ENCODE measurements around the gene SBNO2. TPM values are rescaled to one million over a fixed set of nuclear protein-coding genes. Genes with fewer than 3 reads are reported as not detected.

The SBNO2 gene
- total RNA-seq, 6 donors from 2014 or later, result 44.8 to 159 (median 106) TPM

DNA sequence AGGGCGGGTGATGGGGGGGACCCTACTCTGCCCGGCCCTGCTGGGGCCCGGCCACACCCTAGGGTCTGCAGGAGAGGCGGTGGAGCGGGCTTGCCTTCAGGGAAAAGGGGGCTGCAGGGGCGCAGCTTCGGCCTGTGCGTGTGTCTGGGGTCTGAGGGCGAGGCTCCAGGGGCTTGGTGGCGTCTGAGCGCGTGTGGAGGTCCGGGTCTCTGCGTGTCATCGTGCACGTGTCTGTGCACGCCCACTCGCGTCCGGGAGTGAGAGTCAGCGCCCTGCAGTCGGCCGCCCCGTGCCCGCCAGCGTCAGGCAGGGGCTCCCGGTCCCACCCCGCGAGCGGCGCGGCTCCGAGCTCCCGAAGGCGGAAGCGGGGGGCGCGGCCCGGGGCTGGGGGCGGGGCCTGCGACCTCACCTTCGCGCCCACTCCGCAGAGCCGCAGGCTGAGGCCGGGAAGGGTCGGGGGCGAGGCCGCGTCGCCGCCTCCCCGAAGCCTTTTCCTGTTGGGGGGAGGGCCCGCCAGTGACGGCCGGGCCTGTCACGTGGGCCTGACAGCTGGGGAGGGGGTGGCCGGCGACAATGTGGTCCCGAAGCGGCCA lies 107.2 kb downstream of the SBNO2 start, which contains the start of gene ARHGAP45:
Gene ARHGAP45 (plus strand): TSS at position 420 of the 593 bp plus-strand sequence. CDS start 239 bp downstream, outside the sequence.
- peaks cover 0 to 7% (median 3%) of the 10 kb centered on the region in 4 donors for H3K36me3 ChIP-seq
- WGBS, 2 donors, result 19% methylated on average over 12 of the region's 61 CpGs; no CpG with 5 or more reads in 1 of the 2 donors
- H3K27me3 ChIP-seq, result peaks cover 0 to 9% (median 0%) of the 10 kb centered on the region in 4 donors
- ATAC-seq (ENCODE audit: low FRiP score in 2 of 2), result peak in 1 of 2 donors; percentile 4
- H3K27ac ChIP-seq, result peak within 1 kb of the TSS; percentile 80 to 96 (median 90)
- TF ChIP-seq POLR2A (IDR thresholded peaks at IDR 0.05) (peak in 1 of 4 donors; percentile 60), POLR2AphosphoS5 (IDR thresholded peaks at IDR 0.05) (peak in 1 of 2 donors; percentile 39), EP300 (IDR thresholded peaks at IDR 0.05) (no peak)
- TF ChIP-seq, protein P1, sequence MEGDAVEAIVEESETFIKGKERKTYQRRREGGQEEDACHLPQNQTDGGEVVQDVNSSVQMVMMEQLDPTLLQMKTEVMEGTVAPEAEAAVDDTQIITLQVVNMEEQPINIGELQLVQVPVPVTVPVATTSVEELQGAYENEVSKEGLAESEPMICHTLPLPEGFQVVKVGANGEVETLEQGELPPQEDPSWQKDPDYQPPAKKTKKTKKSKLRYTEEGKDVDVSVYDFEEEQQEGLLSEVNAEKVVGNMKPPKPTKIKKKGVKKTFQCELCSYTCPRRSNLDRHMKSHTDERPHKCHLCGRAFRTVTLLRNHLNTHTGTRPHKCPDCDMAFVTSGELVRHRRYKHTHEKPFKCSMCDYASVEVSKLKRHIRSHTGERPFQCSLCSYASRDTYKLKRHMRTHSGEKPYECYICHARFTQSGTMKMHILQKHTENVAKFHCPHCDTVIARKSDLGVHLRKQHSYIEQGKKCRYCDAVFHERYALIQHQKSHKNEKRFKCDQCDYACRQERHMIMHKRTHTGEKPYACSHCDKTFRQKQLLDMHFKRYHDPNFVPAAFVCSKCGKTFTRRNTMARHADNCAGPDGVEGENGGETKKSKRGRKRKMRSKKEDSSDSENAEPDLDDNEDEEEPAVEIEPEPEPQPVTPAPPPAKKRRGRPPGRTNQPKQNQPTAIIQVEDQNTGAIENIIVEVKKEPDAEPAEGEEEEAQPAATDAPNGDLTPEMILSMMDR (IDR thresholded peaks at IDR 0.05), result no peak
- H3K4me3 ChIP-seq, result peak within 1 kb of the TSS; percentile 48 to 75 (median 62)
- H3K4me1 ChIP-seq, result peaks cover 64 to 86% (median 72%) of the 10 kb centered on the region in 4 donors
- no peaks in the 10 kb centered on the region for H3K9me3 ChIP-seq
- peak; percentile 69 to 94 for DNase-seq

DNA sequence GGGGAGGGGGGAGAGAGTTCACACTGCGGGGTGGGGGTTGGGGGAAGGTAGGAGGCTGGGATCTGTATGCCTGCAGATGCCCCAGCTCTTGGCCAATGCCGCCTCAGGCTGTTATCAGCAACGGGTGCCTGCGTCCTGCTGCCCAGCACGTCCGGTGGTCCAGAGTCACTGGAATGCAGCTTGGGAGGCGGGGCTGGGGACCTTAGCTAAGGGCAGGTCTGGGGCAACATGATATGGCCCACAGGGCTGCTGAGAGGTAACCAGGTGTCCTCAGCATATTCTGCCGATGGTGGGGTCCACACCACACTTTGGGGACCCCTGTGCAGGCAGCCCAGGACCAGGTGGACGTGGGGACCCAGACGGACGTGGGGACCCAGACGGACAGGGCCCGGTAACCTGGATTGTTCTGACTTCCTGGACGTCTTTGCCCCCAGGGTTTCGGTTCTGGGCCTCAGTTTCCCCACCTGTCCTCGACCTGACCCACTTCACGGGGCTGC lies 107.8 kb downstream of the SBNO2 start:
- DNase-seq (peak in 1 of 2 donors; percentile 68), ATAC-seq (ENCODE audit: low FRiP score in 2 of 2) (no peak)
- 31% methylated on average over 13 of the region's 17 CpGs; no CpG with 5 or more reads in 1 of the 2 donors for WGBS, 2 donors
- H3K36me3 ChIP-seq, result peaks cover 0 to 7% (median 3%) of the 10 kb centered on the region in 4 donors
- H3K27ac ChIP-seq, result peak overlapping the region; percentile 80 to 96 (median 90)
- H3K4me1 ChIP-seq, result peaks cover 61 to 81% (median 72%) of the 10 kb centered on the region in 4 donors
- H3K27me3 ChIP-seq, result peaks cover 0 to 9% (median 0%) of the 10 kb centered on the region in 4 donors
- H3K4me3 ChIP-seq, result peak overlapping the region; percentile 31 to 75 (median 62)
- TF ChIP-seq, protein P1 (IDR thresholded peaks at IDR 0.05), result no peak
- TF ChIP-seq EP300 (IDR thresholded peaks at IDR 0.05) (no peak), POLR2A (IDR thresholded peaks at IDR 0.05) (no peak), POLR2AphosphoS5 (IDR thresholded peaks at IDR 0.05) (no peak)
- H3K9me3 ChIP-seq, result no peaks in the 10 kb centered on the region

DNA sequence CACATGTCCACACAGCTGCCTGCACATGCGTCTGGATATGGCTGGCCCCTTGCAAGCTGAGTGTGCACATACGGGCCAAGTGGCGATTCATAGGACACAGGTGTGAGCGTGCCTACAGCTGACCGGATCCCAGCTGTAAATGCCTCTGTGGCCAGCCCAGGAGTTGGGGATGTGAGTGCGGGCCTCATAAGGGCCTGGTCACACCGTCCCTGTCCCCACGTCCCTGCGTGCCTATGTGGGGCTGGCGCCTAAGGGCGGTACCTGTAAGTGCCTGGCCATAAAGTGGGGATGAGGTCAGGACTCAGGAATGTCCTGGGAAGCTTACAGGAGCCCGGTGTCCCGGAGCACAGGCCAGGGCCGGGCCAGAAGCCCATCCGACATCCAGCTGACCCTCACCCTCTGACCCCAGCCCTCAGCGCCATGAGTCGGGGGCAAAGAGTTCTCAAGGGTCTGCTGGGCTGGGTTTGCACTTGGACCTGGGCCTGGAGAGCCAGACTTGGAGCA lies 108.4 kb downstream of the SBNO2 start:
- ATAC-seq (ENCODE audit: low FRiP score in 2 of 2) (peak; percentile 1 to 82), DNase-seq (peak; percentile 79 to 83)
- Histone ChIP-seq H3K9me3 (no peaks in the 10 kb centered on the region), H3K36me3 (peaks cover 0 to 3% (median 1%) of the 10 kb centered on the region in 4 donors), H3K27me3 (peaks cover 0 to 4% (median 0%) of the 10 kb centered on the region in 4 donors), H3K4me1 (peaks cover 56 to 75% (median 68%) of the 10 kb centered on the region in 4 donors), H3K4me3 (peak overlapping the region in 3 of 4 donors; percentile 57 to 75 (median 68)), H3K27ac (peak overlapping the region; percentile 80 to 96 (median 90))
- TF ChIP-seq POLR2A (IDR thresholded peaks at IDR 0.05) (no peak), POLR2AphosphoS5 (IDR thresholded peaks at IDR 0.05) (no peak), EP300 (IDR thresholded peaks at IDR 0.05) (no peak)
- TF ChIP-seq, protein P1 (IDR thresholded peaks at IDR 0.05), result no peak
- WGBS, 2 donors, result 46 to 60% methylated on average over 1 to 11 of the region's 17 CpGs

DNA sequence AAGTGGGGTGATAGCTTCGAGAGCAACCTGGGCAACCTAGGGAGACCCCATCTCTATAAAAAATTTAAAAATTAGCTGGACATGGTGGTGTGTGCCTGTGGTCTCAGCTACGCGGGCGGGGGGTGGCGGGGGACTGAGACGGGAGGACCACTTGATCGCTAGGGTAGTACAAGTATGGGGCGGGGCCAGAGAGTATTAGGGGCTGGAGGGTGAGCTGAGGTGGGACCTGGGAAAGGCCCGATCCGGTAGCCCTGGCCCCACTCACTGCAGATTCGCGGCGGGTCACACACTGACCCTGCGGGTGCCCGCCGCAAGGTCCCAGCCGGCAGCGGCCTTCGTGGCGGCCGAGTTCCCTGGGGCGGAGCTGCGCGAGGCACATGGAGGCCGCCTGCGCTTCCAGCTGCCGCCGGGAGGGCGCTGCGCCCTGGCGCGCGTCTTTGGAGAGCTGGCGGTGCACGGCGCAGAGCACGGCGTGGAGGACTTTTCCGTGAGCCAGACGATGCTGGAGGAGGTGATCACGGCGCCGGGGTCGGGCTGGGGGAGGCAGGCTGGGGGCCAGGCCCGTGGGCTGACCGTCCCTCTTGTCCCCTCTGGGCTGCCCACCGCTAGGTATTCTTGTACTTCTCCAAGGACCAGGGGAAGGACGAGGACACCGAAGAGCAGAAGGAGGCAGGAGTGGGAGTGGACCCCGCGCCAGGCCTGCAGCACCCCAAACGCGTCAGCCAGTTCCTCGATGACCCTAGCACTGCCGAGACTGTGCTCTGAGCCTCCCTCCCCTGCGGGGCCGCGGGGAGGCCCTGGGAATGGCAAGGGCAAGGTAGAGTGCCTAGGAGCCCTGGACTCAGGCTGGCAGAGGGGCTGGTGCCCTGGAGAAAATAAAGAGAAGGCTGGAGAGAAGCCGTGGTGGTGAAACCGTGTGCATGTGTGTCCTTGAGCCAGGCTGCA lies 109.1 kb downstream of the SBNO2 start:
- Histone ChIP-seq H3K27ac (peak overlapping the region; percentile 80 to 96 (median 90)), H3K27me3 (peaks cover 0 to 3% (median 0%) of the 10 kb centered on the region in 4 donors), H3K36me3 (no peaks in the 10 kb centered on the region), H3K4me3 (peak overlapping the region in 3 of 4 donors; percentile 13 to 75 (median 68)), H3K9me3 (no peaks in the 10 kb centered on the region), H3K4me1 (peaks cover 50 to 67% (median 62%) of the 10 kb centered on the region in 4 donors)
- TF ChIP-seq, protein P1 (IDR thresholded peaks at IDR 0.05), result peak; percentile 94 to 99 (median 96)
- TF ChIP-seq POLR2AphosphoS5 (IDR thresholded peaks at IDR 0.05), result peak; percentile 15 to 34
- no peak for TF ChIP-seq POLR2A (IDR thresholded peaks at IDR 0.05)
- TF ChIP-seq EP300 (IDR thresholded peaks at IDR 0.05), result no peak
- peak; percentile 78 to 96 for DNase-seq
- ATAC-seq (ENCODE audit: low FRiP score in 2 of 2), result peak; percentile 76 to 83
- WGBS, 2 donors, result 21 to 25% methylated on average over 13 to 26 of the region's 60 CpGs
